IPS-NIHi7 (cell line): ENCODE results near the gene R3HDM4.

Experiments
- DNase-seq: peaks from one replicate; pipeline ENCODE4 v3.0.0; 2012; ENCODE audit warnings: mixed read lengths; ENCODE audit errors: extremely low spot score

R3HDM4 gene

GRCh38 chr19:932648-933552 is 19.9 kb upstream of the R3HDM4 start:
- DNase-seq = peak; percentile 68

- no peak for DNase-seq
Measured at GRCh38 chr19:931860-932647, 19.0 kb upstream of the R3HDM4 start.

GRCh38 chr19:929891-930258 is 16.9 kb upstream of the R3HDM4 start:
- DNase-seq = no peak

GRCh38 chr19:929203-929890 is 16.3 kb upstream of the R3HDM4 start:
- no peak for DNase-seq

DNA sequence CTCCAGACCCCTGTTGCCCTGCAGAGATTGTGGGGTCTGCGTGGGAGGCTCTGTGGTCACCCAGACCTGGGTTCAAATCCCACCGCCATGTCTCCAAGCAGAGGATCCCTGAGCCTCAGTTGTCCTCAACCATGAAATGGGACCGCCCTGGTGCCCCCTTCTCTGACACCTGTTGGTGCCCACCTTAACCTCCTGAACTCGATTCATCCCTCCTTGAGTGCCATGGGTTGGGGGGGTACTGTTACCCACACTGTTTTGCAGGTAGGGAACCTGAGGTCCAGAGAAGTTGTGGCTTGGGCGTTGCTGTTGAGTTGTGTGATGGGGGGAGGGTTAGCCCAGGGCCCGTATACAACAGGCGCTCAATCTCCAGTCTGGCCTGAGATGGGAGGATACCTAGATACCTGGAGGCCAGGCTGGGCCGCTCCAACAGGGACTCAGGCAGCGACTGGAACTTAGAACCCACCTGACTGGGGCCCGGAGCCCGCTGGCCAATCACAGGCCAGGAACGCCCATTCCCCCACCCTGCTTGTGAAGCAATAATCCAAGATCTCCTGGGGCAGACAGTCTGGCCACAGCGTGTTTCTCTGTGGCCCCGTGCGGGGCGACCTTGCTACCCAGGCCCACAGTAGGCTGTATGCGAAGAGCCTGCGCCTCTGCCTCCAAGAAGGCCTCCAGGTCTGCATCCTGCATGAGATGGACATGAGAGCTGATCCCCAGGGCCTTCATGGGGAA is 15.6 kb upstream of the R3HDM4 start:
- DNase-seq = peak; percentile 62

- DNase-seq = peak; percentile 54
Measured at GRCh38 chr19:927780-928401, 14.9 kb upstream of the R3HDM4 start.

GRCh38 chr19:927351-927779 is 14.3 kb upstream of the R3HDM4 start:
- no peak for DNase-seq

GRCh38 chr19:926589-927350 is 13.8 kb upstream of the R3HDM4 start:
- DNase-seq = no peak

- DNase-seq = no peak
Measured at GRCh38 chr19:926323-926588, 13.2 kb upstream of the R3HDM4 start.

- DNase-seq = peak; percentile 85
Measured at GRCh38 chr19:925526-926322, 12.7 kb upstream of the R3HDM4 start, which contains the start of gene ARID3A. Gene ARID3A (plus strand): TSS chr19:926035. CDS start chr19:929529, 3,494 bp downstream.

- no peak for DNase-seq
Measured at GRCh38 chr19:925087-925525, 12.1 kb upstream of the R3HDM4 start.

GRCh38 chr19:924553-925086 is 11.6 kb upstream of the R3HDM4 start:
- DNase-seq = no peak

DNA sequence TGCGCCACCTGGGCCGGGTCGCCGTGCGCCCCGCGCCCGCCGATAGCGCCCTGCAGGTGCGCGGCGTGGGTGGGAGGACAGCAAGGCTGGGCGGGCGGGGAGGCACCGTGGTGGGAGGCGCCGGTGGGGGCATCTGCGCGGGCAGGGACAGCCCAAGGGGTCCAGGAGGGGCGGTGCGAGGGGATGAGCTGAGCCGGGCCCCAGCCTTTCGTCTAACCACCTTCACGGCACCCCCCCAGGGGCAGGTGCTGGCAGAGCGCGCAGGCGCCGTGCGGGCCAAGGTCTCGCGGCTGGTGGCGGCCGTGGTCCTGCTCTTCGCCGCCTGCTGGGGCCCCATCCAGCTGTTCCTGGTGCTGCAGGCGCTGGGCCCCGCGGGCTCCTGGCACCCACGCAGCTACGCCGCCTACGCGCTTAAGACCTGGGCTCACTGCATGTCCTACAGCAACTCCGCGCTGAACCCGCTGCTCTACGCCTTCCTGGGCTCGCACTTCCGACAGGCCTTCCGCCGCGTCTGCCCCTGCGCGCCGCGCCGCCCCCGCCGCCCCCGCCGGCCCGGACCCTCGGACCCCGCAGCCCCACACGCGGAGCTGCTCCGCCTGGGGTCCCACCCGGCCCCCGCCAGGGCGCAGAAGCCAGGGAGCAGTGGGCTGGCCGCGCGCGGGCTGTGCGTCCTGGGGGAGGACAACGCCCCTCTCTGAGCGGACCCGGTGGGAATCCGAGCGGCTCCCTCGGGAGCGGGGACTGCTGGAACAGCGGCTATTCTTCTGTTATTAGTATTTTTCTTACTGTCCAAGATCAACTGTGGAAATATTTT is 7.2 kb upstream of the R3HDM4 start:
- DNase-seq = no peak

DNA sequence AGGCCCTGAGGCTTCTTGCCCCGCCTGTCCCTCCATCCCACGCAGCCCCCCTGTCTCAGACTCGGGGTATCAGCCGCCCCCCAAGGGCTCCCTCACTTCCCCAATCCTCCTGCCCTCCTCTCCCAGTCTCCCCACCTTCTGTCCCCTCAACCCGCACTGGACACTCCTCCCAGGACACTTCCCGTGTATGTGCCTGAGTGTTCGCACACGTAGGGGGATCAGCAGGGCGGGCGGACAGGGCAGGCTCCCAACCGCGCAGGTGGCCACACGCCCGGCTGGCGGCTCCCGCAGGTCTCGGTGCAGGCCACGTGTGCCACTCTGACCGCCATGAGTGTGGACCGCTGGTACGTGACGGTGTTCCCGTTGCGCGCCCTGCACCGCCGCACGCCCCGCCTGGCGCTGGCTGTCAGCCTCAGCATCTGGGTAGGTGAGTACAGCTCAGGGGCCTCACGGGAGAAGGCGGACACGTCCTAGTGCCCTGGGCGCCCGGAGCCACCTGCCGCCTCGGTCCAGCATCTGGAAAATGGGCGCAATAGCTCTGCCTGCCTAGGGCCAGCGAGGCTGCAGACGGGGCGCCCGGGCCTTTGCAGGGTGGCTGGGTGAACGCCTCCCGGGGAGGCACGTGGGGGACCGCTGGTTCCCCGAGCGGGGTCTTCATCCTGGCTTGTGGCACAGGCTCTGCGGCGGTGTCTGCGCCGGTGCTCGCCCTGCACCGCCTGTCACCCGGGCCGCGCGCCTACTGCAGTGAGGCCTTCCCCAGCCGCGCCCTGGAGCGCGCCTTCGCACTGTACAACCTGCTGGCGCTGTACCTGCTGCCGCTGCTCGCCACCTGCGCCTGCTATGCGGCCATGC is 6.4 kb upstream of the R3HDM4 start:
- DNase-seq = no peak

DNA sequence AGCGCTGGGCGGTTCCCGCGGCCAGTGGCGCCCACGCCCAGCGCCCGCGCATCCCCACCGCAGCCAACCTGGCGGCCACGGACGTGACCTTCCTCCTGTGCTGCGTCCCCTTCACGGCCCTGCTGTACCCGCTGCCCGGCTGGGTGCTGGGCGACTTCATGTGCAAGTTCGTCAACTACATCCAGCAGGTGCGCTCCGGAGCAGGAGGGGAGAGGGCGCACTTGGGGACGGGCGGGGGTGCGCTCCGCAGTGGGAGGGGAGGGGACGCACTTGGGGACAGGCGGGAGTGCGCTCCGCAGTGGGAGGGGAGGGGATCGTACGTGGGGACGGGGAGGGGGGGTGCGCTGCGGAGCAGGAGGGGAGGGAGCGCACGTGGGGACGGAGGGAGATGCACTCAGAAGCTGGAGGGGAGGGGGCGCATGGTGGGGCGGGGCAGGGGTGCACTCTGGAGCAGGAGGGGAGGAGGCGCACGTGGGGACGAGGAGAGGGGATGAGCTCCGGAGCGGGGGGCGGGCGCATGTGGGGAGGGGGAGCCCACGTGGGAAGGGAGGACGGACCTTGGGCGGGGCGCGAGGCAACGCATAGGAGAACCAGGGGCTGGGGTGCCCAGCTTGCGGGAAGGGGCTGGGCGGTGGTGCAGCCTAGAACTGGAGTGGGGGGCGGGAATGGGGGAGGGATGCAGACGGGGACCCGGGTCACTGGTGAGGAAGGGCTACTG is 5.6 kb upstream of the R3HDM4 start:
- no peak for DNase-seq

- DNase-seq = no peak
Measured at GRCh38 chr19:918152-918437, 5.1 kb upstream of the R3HDM4 start.
